ENCODE measurements around the gene E2F3. TPM values are rescaled to one million over a fixed set of nuclear protein-coding genes. Genes with fewer than 3 reads are reported as not detected.
"Not testable (repeated sequence)": the region's sequence is repeated elsewhere in the genome, so short reads cannot be mapped to it uniquely, and the experiment has no call there.

The E2F3 gene
- total RNA-seq, 1 experiment from 2014 or later, result 9.3 TPM

DNA sequence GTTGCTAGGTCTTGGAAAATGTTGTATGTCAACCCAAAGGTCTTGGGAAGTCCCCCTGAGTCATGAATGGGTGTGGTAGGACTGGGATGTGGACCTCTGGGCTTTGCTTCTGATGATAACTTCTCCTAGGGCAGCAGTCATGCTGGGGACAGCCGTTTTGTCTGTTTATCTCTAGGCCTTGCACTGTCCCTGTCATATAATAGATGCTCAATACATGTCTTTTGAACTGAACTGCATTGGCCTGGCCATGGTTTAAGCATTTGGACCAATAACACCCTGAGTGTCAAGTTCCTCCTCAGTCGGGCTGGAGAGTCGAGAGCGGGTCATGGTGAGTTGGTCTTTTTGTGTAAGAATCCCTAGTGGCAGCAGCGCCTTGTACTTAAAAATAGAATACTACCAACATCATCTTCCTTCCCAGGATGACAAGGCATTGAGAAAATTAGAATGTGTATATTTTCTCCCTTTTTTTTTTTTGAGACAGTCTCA lies 43.1 kb downstream of the E2F3 start:
- no peak overlapping the region for H3K4me3 ChIP-seq
- no peaks in the 10 kb centered on the region for H3K9me3 ChIP-seq
- DNase-seq, result no peak
- no peaks in the 10 kb centered on the region for H3K27me3 ChIP-seq
- H3K36me3 ChIP-seq, result peaks cover 11% of the 10 kb centered on the region

DNA sequence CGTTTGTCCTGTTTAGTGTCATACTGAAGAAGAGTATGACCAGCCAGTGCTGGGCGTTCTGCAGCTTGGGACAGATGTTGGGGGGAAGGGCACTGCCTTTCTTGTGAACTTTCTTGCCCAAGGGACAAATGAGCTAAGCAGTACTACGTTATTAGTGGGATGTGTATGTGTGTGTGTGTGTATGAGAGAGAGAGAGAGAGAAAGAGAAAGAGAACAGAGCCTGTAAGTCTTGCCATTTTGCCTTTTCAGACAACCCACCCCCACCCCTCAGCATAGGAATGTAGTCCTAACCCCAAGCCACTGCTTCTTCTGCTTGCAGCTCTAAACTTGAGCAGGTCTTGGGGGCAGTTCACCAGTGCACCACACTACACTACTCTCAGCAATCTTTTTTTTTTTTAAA lies 45.5 kb downstream of the E2F3 start:
- Histone ChIP-seq H3K9me3 (no peaks in the 10 kb centered on the region), H3K36me3 (peaks cover 9% of the 10 kb centered on the region), H3K27me3 (no peaks in the 10 kb centered on the region), H3K4me3 (no peak overlapping the region)
- DNase-seq, result no peak

DNA sequence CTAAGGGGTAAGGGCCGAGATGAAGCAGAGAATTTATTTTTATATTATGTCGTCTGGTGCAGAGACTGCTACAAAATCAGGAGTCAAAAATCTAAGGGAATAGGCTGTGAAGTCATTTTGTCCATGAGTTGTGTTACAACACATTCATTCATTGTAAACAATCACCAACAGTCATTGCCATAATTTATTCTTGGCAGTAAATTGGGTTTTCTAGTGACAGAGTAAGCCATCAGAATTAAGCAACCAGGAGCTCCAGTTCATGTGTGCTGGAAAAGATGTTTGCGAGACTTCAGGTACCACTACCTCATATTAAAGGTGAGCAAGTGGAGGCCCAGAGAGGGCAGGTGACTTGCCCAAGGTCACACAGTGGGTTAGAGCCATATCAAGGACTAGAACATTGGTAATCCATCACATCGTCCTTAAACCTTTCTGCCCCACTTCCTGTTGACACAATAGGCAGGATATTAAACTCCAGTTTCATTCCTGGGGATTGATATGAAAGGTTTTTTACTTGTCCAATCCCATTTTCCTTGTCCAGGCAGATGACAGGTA lies 46.0 kb downstream of the E2F3 start:
- DNase-seq, result no peak
- no peak overlapping the region for H3K4me3 ChIP-seq
- no peaks in the 10 kb centered on the region for H3K27me3 ChIP-seq
- no peaks in the 10 kb centered on the region for H3K9me3 ChIP-seq
- H3K36me3 ChIP-seq, result peaks cover 9% of the 10 kb centered on the region

DNA sequence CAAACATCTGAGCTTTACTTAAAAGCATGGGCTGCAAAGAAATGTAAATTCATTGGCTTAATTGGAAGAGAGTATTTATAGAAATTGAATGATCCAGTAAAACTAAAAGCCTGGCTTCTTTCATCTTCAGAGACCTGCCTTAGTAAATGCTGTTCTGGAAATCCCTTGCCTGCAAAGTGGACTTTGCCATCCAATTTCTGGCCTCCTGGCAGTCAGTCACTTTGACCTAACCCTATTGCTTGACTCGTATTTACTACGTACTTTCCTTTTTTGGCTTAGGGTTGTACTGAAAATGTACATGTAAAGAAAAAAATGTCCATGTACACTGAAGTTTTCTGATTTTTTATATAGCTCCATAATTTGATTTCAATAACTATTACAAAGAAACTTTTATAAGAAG lies 47.1 kb downstream of the E2F3 start:
- no peaks in the 10 kb centered on the region for H3K27me3 ChIP-seq
- DNase-seq, result no peak
- no peak overlapping the region for H3K4me3 ChIP-seq
- H3K36me3 ChIP-seq, result peaks cover 10% of the 10 kb centered on the region
- H3K9me3 ChIP-seq, result no peaks in the 10 kb centered on the region

DNA sequence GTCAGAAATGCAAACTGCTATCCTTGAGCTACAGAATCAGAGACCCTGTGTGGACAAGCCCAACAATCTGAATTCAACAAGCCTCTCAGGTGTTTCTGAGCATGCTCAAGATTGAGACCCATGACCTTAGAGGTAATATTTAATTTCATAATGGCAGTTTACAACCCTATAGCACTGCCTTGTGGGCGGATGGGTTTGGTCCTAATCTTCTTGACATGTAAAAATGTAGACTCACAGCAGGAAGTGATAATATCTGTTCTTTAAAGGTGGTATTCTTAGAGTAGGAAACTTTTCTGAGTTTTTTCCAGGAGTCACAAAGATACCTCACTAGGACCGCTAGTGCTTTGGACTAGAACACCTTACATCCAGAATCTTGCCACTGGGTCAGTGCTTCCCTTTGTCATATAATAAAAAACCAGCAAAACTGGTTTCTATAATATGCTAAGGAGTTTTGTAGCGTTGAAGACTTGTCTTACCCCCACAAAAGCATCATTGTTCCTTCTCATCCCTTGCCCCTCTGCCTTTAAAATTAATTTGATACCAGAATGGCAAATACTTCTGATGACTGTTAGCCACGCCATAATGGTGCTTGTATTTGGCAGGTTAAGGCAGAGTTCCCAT lies 52.6 kb downstream of the E2F3 start:
- no peaks in the 10 kb centered on the region for H3K27me3 ChIP-seq
- no peak overlapping the region for H3K4me3 ChIP-seq
- H3K9me3 ChIP-seq, result no peaks in the 10 kb centered on the region
- peaks cover 7% of the 10 kb centered on the region for H3K36me3 ChIP-seq
- DNase-seq, result no peak

DNA sequence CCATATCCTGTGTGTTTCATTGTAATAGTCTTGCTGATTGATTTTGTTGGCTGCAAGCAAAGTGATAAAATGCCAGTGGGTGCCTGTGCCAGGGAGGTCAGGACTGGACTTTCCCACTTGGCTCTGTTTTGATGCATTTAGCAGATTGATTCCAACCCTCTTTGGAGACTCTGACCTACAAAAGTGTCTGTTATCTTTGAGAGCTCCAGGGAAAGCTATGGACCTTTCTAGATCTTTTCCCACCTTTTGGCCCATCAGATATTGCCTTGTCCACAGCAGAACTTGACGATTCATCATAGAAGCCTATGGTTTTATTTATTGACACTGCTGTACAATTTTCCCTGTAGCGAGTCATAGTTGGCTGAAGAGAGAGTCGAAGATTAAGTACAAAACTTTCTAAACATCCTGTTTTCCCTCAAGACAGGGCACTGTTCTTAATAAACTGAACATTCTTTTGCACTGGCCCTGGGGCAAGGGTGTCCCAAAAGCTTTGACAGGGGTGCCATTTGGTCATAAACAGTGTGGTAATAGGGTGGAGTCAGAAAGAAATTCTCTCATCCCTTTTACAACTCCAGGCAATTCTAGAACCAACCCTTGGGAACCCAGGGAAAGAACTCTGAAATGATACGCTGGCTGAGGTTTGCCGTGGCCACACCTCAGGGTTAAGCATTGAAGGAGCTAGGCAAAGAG lies 53.7 kb downstream of the E2F3 start:
- Histone ChIP-seq H3K36me3 (peaks cover 13% of the 10 kb centered on the region), H3K27me3 (no peaks in the 10 kb centered on the region), H3K4me3 (no peak overlapping the region), H3K9me3 (no peaks in the 10 kb centered on the region)
- DNase-seq, result no peak

DNA sequence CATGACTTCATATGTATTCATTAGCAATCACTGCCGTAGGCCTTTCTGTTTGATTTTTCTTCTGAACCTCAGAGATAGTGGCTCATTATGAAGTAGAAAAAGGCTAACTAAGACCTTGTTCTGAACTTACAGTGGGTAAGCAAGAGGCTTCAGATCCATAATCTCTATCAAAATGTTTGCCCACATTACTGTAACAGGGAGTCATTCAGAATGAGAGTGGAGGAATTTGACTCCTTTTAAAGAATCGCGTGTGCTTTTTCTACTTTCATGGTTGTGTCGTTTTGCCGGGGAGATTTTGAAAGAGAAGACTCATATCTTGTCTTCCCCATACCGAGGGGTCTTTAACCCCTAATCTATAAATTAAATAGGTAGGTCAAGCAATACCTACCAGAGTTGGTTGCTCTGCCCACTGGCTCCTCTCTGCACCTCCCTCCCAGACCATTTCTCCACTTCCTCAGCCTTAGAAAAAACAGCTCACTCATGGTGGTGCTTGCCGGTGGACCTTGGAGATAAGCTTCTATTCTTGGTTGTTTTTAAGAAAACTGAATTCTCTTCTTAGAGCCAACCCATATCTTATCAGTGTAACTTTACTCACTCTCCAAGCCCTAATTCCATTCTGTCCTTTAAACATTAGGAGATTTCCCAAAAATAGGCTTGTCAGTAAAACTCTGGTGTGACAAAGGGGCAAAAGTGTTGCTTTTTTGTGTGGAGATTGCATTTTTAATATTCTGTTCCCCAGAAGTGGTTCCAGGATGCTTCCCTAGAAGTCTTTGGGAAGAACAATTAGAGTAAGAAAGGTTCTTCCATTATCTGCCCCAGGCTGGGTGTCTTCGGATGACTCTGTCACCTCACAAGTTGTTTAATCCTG lies 56.6 kb downstream of the E2F3 start:
- H3K36me3 ChIP-seq, result peaks cover 13% of the 10 kb centered on the region
- H3K4me3 ChIP-seq, result no peak overlapping the region
- no peaks in the 10 kb centered on the region for H3K9me3 ChIP-seq
- H3K27me3 ChIP-seq, result no peaks in the 10 kb centered on the region
- no peak for DNase-seq

DNA sequence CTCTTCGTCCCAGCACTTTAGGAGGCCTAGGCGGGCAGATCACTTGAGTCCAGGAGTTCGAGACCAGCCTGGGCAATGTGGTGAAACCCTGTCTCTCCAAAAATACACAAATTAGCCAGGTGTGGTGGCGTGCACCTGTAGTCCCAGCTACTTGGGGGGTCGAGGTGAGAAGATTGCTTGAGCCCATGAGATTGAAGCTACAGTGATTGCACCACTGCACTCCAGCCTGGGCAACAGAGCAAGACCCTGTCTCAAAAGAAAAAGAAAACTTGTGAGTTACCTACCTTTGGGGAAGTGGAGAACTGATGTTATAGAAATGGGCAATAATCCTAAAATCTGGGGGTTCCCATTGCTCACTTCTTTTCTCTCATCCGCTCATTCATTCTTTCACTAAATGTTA lies 58.0 kb downstream of the E2F3 start:
- Histone ChIP-seq H3K36me3 (peaks cover 8% of the 10 kb centered on the region), H3K9me3 (no peaks in the 10 kb centered on the region), H3K4me3 (no peak overlapping the region), H3K27me3 (no peaks in the 10 kb centered on the region)
- DNase-seq, result no peak

DNA sequence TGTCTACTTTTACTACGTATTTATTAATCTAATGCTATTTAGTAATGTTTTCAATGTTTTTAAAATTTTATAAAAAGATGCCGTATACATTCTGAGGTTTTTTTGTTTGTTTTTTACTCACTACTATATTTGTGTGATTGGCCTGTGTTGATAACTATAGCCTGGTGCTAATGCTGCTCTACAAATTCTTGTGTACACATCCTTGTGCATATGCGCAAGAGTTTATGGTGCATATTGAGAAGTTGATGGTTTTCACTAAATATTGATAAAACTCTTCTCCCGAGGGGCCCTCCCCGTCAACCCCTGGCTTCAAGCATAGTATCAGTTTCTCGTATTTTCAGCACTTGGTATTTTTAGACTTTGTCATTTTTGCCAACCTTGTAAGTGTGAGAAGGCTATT lies 59.9 kb downstream of the E2F3 start:
- peaks cover 8% of the 10 kb centered on the region for H3K36me3 ChIP-seq
- no peaks in the 10 kb centered on the region for H3K27me3 ChIP-seq
- H3K4me3 ChIP-seq, result no peak overlapping the region
- H3K9me3 ChIP-seq, result no peaks in the 10 kb centered on the region
- DNase-seq, result no peak

DNA sequence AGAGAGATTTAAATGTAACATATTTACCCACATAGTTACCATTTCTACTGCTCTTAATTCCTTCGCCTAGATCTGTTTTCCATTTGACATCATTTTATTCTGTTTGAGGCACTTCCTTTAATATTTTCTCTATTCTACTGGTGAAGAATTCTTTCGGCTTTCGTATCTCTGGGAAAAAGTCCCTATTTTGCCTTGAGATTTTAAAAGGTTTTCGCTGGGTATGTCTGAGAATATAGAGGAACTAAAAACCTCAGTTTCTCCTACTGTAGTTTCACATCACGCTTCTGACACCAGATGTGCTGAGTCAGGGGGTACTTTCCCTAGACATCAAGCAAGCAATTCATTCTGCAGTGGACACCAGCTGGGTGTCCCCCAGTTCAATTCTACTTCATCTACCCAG lies 61.7 kb downstream of the E2F3 start:
- Histone ChIP-seq H3K36me3 (peaks cover 8% of the 10 kb centered on the region), H3K27me3 (no peaks in the 10 kb centered on the region), H3K9me3 (no peaks in the 10 kb centered on the region), H3K4me3 (no peak overlapping the region)
- no peak for DNase-seq

DNA sequence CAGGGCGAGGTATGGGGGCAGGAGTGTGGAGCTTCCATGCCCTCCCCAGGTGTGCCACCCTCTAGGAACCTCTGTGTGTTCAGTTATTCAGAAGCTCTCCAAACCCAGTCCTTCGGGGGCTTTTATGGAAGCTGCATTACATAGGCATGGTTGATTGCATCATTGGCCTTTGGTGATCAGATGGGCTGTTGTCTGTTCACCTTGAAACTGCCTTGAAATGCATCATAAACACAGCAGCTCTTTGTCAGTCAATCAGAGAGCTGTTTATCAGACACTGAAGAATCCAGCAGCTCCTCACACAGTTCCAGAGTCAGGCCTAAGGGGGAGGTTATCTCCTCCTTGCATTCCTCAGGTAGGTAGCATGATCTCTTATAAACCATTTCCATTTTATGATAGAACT lies 62.4 kb downstream of the E2F3 start:
- DNase-seq, result no peak
- Histone ChIP-seq H3K4me3 (no peak overlapping the region), H3K36me3 (peaks cover 8% of the 10 kb centered on the region)

DNA sequence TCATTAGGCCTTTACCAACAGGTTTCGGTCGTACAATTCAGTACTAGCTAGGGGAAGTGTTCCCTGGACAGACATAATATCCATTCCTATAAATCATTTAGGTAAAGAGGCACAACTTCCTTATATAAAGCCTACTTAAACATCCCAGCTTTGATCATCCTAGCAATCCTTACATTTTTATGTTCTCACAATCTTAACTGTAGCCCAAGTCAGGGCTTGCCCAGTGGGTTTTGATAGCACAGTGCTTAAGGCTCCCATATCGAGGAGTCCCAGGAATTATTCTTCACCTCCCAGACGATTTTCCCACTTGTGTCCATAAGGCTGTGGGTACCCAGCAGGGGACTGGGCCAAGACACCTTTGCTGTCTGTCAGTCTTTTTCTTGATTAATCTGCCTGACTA lies 63.2 kb downstream of the E2F3 start:
- DNase-seq, result no peak

More for the DNA sequence above, 62.4 kb downstream of the E2F3 start:
- Histone ChIP-seq H3K27me3 (no peaks in the 10 kb centered on the region), H3K9me3 (no peaks in the 10 kb centered on the region)

DNA sequence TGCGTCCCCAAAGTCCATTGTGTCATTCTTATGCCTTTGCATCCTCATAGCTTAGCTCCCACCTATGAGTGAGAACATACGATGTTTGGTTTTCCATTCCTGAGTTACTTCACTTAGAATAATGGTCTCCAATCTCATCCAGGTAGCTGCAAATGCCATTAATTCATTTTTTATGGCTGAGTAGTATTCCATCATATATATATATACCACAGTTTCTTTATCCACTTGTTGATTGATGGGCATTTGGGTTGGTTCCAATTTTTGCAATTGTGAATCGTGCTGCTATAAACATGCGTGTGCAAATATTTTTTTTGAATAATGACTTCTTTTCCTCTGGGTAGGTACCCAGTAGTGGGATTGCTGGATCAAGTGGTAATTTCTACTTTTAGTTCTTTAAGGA lies 63.9 kb downstream of the E2F3 start:
- not testable (repeated sequence) for H3K36me3 ChIP-seq, H3K4me3 ChIP-seq, H3K27me3 ChIP-seq, DNase-seq, H3K9me3 ChIP-seq

More for the DNA sequence above, 63.2 kb downstream of the E2F3 start:
- Histone ChIP-seq H3K9me3 (no peaks in the 10 kb centered on the region), H3K27me3 (no peaks in the 10 kb centered on the region), H3K36me3 (peaks cover 6% of the 10 kb centered on the region), H3K4me3 (no peak overlapping the region)

DNA sequence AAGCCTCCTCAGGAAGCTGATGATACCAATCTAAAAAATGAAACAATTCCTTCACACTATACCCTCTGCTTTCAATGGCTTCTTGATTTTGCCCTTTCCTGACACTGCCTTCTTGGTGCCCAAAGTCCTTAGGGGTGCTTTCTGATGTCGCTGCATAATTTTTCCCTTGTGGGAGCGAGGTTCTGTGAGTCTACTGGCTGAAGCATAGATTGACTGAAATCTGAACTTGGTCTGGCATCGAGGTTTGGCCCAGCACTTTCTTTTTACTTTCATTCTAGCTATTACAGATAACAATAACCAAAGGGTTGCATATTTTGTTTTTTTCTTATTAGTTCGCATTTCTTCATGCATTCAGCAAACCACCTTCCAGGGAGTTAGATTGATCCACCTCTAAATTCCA lies 65.8 kb downstream of the E2F3 start:
- DNase-seq, result no peak
- H3K9me3 ChIP-seq, result no peaks in the 10 kb centered on the region
- H3K27me3 ChIP-seq, result no peaks in the 10 kb centered on the region

DNA sequence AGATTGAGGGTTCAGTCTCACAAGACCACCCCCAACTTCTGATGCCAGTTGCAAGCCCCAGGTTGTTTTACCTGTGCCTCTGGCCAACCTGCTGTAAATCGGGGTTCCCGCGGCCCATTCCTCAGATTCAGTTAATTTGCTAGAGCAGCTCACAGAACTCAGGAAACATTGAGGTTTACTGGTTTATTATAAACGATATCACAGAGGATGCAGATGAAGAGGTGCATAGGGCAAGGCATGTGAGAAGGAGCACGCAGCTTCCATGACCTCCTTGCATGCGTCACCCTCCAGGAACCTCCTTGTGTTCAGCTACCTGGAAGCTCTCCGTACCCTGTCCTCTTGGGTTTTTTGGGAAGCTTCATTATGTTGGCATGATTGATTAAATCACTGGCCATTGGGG lies 66.5 kb downstream of the E2F3 start:
- DNase-seq, result no peak
- no peaks in the 10 kb centered on the region for H3K9me3 ChIP-seq

More for the DNA sequence above, 65.8 kb downstream of the E2F3 start:
- H3K4me3 ChIP-seq, result no peak overlapping the region
- peaks cover 2% of the 10 kb centered on the region for H3K36me3 ChIP-seq

DNA sequence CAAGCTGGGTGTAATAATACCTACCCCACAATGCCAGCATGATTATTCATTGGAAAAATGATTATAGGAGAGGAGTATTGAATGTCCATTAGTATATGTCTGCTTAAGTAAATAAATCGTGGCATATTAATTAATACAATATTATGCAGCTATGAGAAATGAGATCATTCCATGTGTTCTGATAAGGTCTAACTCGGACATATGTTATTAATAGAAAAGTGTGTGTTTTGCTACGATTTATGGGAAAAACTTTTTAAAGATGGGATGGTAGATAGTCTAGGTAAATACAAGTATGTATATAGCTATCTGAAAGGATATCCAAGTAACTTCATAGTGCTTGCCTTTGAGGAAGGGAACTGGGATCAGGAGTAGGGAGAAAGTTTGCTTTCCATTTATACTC lies 71.1 kb downstream of the E2F3 start:
- no peak for DNase-seq
- Histone ChIP-seq H3K36me3 (no peaks in the 10 kb centered on the region; the same call in 1 of the 2 replicates), H3K27me3 (no peaks in the 10 kb centered on the region), H3K4me3 (no peak overlapping the region), H3K9me3 (no peaks in the 10 kb centered on the region)

More for the DNA sequence above, 66.5 kb downstream of the E2F3 start:
- H3K36me3 ChIP-seq, result peaks cover 2% of the 10 kb centered on the region
- H3K27me3 ChIP-seq, result no peaks in the 10 kb centered on the region
- no peak overlapping the region for H3K4me3 ChIP-seq

DNA sequence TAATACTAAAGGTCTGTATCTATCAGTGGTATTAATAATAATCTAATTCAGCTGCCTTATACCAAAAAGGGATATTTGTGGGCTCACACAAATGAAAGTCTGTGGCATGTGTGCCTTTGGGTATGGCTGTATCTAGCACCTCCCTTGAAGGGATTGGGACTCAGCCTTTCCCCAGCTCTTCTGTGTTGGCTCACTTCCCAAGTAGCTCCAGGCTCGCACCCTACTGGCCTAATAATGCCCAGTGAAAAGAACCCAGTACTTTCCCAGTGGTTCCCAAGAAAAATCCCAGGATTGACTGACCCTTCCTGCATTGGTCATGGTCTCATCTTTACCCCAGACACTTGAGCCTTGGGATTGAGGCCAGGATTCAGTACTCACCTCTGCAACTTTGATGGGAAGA lies 71.8 kb downstream of the E2F3 start:
- no peaks in the 10 kb centered on the region for H3K27me3 ChIP-seq
- no peak overlapping the region for H3K4me3 ChIP-seq
- H3K9me3 ChIP-seq, result no peaks in the 10 kb centered on the region
- no peaks in the 10 kb centered on the region; the same call in 1 of the 2 replicates for H3K36me3 ChIP-seq
- no peak for DNase-seq

Measured in MG63 (cell line).